Stimulated activated CD8-positive, alpha-beta memory T cell treated with anti-CD3 and anti-CD28 coated beads, Interleukin-4, amount 100 ng/mL, for 1 hour (primary cell): Measurements from ENCODE around the gene ABCC5.
"Not testable (repeated sequence)": the region's sequence is repeated elsewhere in the genome, so short reads cannot be mapped to it uniquely, and the experiment has no call there.

Experiments used
- DNase-seq, 2 donors: peaks; one replicate each; pipeline ENCODE4 v3.0.0-alpha.2; 2020; ENCODE audit warnings: low read depth in 2 of 2, low spot score in 1 of 2

The ABCC5 gene

GRCh38 chr3:183896184-183896583 lies 121.5 kb downstream of the ABCC5 start:
- DNase-seq, result no peak

DNA sequence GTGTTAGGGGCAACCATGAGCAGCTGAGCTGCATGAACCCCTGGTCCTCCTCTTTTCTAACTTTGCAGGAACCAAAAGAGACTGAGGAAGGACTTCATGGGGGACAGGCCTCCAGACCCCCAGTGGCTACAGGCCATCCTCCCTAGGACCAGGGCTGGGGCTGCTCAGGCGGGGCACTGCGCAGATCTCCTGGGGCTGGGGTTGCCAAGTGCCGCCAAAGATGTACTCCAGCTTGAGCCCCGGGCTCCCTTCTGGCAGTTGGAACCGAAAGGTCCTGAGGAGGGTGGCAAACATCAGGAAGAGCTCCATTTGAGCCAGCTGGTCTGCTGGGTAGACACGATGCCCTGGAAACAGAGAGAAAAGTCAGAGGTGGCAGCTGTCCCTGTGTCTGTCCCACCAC lies 121.9 kb downstream of the ABCC5 start:
- no peak for DNase-seq

DNA sequence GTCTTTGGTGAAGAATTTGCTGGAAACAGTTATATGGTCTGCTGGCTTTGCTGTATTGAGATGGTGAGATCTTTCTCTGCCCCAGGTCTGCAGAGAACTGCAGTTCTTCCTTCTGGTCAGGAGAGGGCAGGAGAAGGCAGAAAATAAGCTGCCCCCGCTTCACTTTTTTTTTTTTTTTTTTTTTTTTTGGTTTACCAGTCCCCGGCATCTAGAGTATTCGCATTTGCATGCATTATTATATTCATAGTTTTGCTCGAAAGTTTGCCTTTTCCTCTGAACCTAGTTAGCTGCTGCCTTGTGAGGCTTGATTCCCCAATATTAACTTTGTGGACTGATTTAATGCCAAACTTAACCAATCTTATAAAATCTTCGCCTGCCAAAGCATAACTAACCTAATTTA lies 122.4 kb downstream of the ABCC5 start:
- no peak for DNase-seq

- DNase-seq, result no peak
Measured at GRCh38 chr3:183892610-183893214, 125.0 kb downstream of the ABCC5 start.

DNA sequence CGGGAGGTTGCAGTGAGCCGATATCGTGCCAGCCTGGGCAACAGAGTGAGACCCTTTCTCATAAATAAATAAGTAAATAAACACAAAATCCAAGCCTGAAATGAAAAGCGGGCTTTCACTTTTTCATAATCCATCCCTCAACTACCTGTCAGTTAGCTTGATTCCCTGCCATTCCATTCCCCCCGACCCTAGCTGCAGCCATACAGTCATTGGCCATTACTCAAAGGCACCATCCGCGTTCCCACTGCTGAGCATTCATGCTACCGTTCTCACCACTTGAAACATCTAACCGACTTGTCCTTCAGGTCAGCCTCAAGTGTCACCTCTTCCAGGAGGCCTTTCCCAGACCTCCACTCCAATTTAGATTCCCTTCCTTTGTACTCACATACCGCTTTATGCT lies 131.9 kb downstream of the ABCC5 start:
- no peak for DNase-seq

- DNase-seq, result peak; percentile 91 to 93
Measured at GRCh38 chr3:183884427-183885296, 133.0 kb downstream of the ABCC5 start, which contains the start of gene PARL. Gene PARL, minus strand, starts transcription at chr3:183884880. Its CDS starts 34 bp downstream, at chr3:183884846.

- DNase-seq, result no peak
Measured at GRCh38 chr3:183884097-183884426, 133.6 kb downstream of the ABCC5 start.

DNA sequence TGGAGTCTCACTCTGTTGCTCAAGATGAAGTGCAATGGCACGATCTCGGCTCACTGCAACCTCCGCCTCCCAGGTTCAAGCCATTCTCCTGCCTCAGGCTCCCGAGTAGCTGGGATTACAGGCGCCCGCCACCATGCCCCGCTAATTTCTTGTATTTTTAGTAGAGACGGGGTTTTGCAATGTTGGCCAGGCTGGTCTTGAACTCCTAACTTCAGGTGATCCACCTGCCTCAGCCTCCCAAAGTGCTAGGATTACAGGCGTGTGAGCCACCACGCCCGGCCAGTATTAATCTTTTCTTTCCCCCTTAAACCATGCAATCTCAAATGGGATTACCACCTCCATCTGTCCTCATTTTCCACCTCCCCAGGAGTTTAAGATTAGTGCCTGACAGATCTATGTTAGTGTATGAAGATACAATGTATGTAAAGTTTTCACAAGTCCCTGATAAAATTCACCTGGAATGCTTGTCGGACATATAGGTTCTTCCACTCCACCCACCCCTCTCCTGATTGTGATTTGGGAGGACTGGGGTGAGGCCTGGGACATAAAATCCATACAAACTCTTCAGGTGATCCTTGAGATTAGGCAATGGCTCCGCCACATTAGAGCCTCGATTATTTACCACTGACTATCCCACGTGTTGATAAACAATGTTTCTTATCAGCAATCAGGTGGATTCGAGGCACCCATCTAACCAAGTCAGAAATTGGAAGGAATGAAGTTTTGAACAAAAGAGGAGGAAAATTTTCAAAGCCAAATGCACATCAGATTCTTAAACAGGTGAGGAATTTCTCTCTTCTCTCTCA lies 134.2 kb downstream of the ABCC5 start:
- no peak for DNase-seq

DNA sequence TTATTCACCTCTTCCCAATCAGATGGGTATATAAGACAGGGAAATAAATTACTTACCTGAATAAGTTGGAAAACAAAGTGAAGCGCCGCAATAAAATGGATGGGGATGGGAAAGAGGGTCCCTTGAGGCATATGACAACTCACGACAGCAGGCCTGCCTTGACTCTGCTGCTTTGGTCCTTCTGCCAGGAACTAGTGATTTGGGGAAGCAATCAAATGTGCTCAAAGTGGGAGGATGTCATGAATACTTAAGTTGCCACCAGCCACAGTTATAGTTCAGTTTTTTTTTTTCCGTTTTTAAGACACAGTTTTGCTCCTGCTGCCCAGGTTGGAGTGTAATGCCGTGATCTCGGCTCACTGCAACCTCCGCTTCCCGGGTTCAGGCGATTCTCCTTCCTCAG lies 137.6 kb downstream of the ABCC5 start:
- no peak for DNase-seq

GRCh38 chr3:183879243-183879642 lies 138.4 kb downstream of the ABCC5 start:
- DNase-seq, result no peak

DNA sequence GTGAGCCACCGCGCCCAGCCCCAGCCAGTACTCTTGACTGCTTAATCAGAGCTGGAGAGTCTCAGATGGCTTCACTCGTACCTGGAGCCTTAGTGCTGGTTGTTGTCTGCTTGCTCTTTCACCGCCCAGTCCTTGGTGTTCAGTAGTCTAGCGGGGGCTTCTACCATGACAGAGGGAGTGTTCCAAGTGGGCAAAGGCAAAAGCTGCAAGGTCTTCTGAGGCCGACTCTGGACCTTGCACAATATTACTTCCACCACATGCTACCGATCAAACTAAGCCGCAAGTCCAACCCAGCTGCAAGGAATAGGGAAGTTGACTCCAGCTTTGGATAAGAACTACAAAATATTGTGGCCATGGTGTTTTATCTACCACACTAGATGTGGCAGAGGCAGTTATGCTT lies 139.6 kb downstream of the ABCC5 start:
- no peak for DNase-seq

DNA sequence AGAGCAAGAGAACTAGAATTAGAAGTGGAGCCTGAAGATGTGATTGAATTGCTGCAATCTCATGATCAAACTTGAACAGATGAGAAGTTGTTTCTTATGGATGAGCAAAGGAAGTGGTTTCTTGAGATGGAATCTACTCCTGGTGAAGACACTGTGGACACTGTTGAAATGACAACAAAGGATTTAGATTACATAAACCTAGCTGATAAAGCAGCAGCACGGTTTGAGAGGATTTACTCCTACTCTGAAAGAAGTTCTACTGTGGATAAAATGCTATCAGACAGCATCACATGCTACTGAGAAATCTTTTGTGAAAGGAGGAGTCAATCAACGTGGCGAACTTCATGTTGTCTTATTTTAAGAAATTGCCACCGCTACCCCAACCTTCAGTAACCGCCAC lies 140.5 kb downstream of the ABCC5 start:
- DNase-seq, result not testable (repeated sequence)

GRCh38 chr3:183875411-183875810 lies 142.3 kb downstream of the ABCC5 start:
- DNase-seq, result no peak

DNA sequence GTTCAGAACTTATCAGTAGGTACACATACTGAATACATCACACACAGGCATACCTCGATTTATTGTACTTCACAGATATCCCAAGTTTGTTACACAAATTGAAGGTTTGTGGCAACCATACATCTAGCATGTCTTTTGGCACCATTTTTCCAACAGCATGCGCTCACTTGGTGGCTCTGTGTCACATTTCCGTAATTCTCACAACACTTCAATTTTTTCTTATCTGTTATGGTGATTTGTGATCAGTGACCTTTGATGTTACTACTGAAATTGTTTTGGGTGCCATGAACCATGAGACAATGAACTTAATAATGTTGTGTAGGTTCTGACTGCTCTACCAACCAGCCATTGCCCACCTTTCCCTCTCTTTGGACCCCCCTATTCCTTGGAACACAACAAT lies 143.8 kb downstream of the ABCC5 start:
- no peak for DNase-seq

DNA sequence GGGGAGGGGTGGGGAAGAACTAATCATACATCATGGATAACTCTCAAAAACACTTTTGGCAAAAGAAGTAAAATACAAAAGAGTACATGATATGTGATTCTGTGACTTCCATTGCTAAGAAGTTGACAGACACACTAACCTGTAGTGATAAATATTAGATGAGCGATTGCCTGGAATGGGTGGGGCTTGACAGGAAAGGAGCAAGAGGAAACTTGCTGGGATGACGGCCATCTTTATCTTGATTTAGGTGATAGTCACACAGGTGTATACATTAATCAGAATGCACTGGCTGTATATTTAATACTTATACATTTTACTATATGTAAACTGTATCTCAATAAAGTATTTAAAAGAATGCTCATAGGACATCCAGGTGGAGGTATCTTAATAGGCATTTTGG lies 146.1 kb downstream of the ABCC5 start:
- DNase-seq, result no peak

DNA sequence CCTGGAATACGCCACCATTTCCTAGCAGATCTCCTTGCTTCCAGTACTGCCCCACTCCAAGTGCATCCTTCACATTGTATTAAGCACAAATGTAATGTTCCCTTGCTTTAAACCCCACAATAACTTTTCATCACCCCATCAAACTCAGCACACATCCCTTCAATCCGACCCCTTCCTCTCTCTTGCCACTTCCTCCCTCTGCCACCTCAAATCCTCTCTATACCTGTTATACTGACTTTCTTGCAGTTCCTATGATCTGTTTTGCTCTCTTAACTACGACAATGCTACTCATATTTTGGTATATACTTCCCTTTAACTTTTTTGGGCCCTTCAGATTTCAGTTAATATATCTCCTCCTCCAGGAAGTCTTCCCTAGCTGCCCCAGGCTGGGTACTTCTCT lies 147.1 kb downstream of the ABCC5 start:
- no peak for DNase-seq
